Calu3 (cell line): ENCODE results near the gene LIMK2. TPM values are rescaled to one million over a fixed set of nuclear protein-coding genes. Genes with fewer than 3 reads are reported as not detected.
"Not testable (repeated sequence)": the region's sequence is repeated elsewhere in the genome, so short reads cannot be mapped to it uniquely, and the experiment has no call there.

Experiments used
- BruUV-seq: library from RNA; stranded (reverse); fragments of 400-500 nt; replicated peaks from 2 replicates; lab custom pipeline; 2021; lab: Mats Ljungman, UMichigan
- CTCF ChIA-PET: fragments of 300-600 bp; sonication (Branson Sonifier 250); formaldehyde crosslinking; loops from one replicate; lab custom pipeline; 2022; ENCODE audit warnings: antibody characterized with exemption; lab: Charles Lee
- DNase-seq: peaks from one replicate; pipeline ENCODE4 v3.0.0; 2022
- H3K27ac Mint-ChIP-seq: one replicate; pipeline ENCODE4 v1.8.0; 2022; ENCODE audit warnings: mixed read lengths; ENCODE audit not compliant: unreplicated experiment
- H3K27me3 Mint-ChIP-seq: one replicate; pipeline ENCODE4 v1.8.0; 2022; ENCODE audit warnings: mixed read lengths; ENCODE audit not compliant: unreplicated experiment
- H3K36me3 Mint-ChIP-seq: one replicate; pipeline ENCODE4 v1.8.0; 2022; ENCODE audit warnings: mild to moderate bottlenecking, moderate library complexity, mixed read lengths; ENCODE audit not compliant: insufficient read depth, unreplicated experiment
- H3K4me1 Mint-ChIP-seq: one replicate; pipeline ENCODE4 v1.8.0; 2022; ENCODE audit warnings: mild to moderate bottlenecking, low read depth, mixed read lengths; ENCODE audit not compliant: unreplicated experiment
- H3K4me3 Mint-ChIP-seq: one replicate; pipeline ENCODE4 v1.8.0; 2022; ENCODE audit warnings: mild to moderate bottlenecking, low read depth, moderate library complexity, mixed read lengths; ENCODE audit not compliant: unreplicated experiment
- H3K9me3 Mint-ChIP-seq: one replicate; pipeline ENCODE4 v1.8.0; 2022; ENCODE audit warnings: low read depth, mixed read lengths; ENCODE audit not compliant: unreplicated experiment
- intact Hi-C: fragments of 100-400 bp; cut with micrococcal nuclease; formaldehyde crosslinking; loops from one replicate; pipeline ENCODE4 v1.10.0; 2022; ENCODE audit not compliant: unreplicated experiment
- total RNA-seq: library from RNA; stranded (reverse); gene quantifications from 2 replicates; pipeline ENCODE4 v1.2.3, GENCODE V29; 2022
- TF ChIP-seq, protein P1 (sequence below): fragments of 200-600 bp; IDR thresholded peaks from one replicate; pipeline ENCODE4 v1.8.0; 2022; ENCODE audit warnings: antibody characterized with exemption; ENCODE audit not compliant: unreplicated experiment

Gene LIMK2
- total RNA-seq, 1 experiment from 2014 or later, result 59.9 TPM

DNA sequence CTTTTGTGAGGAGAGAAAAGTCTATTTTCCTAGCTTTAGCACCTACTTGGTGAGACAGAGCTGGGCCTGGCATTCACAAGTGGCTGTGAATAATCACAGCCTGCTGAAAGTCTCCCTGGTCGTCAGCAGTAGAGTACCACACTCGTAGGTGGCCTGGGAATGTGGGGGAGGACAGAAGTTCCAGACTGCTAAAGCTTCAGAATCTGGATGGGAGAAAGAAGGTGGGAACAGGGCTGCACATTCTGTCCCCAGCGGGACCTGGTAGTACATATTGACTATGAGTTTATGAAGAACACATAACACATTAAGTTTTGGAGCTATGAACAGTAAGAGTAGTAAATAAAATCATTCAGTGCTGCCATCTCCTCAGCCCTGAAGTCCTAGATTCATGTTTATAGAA, 19.0 kb upstream of the LIMK2 start:
- no peak overlapping the region for H3K27ac Mint-ChIP-seq
- no peaks in the 10 kb centered on the region for H3K4me1 Mint-ChIP-seq
- H3K36me3 Mint-ChIP-seq, result peaks cover 10% of the 10 kb centered on the region
- intact Hi-C loops, result no loop called here
- CTCF ChIA-PET, result no interaction called here
- no peak for DNase-seq
- H3K9me3 Mint-ChIP-seq, result no peaks in the 10 kb centered on the region
- no peak overlapping the region for H3K4me3 Mint-ChIP-seq
- no peaks in the 10 kb centered on the region for H3K27me3 Mint-ChIP-seq
- TF ChIP-seq, protein P1, sequence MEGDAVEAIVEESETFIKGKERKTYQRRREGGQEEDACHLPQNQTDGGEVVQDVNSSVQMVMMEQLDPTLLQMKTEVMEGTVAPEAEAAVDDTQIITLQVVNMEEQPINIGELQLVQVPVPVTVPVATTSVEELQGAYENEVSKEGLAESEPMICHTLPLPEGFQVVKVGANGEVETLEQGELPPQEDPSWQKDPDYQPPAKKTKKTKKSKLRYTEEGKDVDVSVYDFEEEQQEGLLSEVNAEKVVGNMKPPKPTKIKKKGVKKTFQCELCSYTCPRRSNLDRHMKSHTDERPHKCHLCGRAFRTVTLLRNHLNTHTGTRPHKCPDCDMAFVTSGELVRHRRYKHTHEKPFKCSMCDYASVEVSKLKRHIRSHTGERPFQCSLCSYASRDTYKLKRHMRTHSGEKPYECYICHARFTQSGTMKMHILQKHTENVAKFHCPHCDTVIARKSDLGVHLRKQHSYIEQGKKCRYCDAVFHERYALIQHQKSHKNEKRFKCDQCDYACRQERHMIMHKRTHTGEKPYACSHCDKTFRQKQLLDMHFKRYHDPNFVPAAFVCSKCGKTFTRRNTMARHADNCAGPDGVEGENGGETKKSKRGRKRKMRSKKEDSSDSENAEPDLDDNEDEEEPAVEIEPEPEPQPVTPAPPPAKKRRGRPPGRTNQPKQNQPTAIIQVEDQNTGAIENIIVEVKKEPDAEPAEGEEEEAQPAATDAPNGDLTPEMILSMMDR, result no peak
- BruUV-seq, result no TSS peak

DNA sequence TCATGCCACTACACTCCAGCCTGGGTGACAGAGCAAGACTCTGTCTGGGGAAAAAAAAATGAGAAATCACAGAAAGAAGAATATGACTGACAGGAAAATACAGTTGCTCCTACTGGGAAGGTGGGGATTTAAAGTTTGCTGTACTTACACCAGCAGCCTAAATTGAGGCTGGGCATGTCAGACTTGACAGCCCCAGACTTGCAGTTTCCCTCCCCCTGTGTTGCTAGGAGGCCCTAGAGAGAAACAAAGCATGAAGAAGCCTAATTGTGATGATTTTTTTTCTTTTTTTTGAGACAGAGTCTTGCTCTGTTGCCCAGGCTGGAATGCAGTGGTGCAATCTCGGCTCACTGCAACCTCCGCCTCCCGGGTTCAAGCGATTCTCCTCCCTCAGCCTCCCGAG, 17.4 kb upstream of the LIMK2 start:
- DNase-seq, H3K27ac Mint-ChIP-seq, BruUV-seq, H3K4me3 Mint-ChIP-seq, H3K9me3 Mint-ChIP-seq, H3K36me3 Mint-ChIP-seq, CTCF ChIA-PET, H3K27me3 Mint-ChIP-seq, intact Hi-C loops, H3K4me1 Mint-ChIP-seq: not testable (repeated sequence)

DNA sequence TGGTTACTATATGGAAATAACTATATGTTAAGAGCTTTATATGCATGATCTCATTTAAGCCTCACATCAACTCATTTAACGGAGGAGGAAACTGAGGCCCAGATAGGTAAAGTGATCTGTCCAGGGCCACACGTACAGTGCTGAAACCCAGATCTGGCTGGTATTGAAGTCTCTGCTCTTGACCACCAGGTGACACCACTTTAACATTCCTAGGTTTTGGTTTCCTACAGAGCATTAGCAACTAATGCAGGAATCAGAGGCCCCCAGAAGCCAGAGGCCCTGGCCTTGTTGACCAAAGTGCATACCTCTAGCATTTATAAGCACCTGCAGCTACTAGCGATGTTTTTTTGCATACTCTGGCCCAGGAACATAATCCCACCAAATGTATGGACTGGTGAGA, 12.9 kb upstream of the LIMK2 start:
- Mint-ChIP-seq H3K9me3 (no peaks in the 10 kb centered on the region), H3K27ac (no peak overlapping the region), H3K27me3 (no peaks in the 10 kb centered on the region), H3K4me1 (no peaks in the 10 kb centered on the region), H3K4me3 (no peak overlapping the region), H3K36me3 (peaks cover 5% of the 10 kb centered on the region)
- DNase-seq, result no peak
- no TSS peak for BruUV-seq
- TF ChIP-seq, protein P1, result no peak
- intact Hi-C loops, result no loop called here
- CTCF ChIA-PET, result interaction anchor here (0.6 kb wide), 1 partner anchor 10 kb away, joined by 4 read pairs; no protein-coding TSS in a partner anchor

DNA sequence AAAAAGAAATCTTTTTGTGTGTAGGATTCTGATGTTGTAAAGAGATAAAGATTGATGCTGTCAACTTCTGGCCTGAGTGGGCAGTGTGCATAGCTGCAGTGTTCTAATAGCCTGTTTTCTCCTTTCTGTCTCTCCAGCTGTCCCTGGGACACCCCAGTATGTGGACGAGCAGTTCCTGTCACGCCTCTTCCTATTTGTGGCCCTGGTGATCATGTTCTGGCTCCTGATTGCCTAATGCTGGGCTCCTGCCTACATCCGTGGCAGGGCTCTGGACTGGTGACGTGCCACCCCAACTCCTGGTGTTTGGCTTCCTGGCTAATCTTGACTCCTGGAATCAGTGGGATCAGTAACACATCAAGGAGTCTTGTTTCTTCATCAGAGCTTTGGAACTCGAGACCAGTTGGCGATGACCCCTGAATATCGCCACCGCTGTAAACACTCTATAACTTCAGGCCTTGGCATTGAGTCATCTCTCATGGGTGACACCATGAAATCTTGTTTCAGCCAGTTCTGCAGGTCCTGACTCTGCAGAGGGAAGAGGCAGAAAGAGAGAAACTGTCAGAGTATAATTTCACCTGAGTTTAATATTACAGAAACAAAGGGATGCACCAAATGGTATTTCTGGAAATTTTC, 7.6 kb upstream of the LIMK2 start:
- Mint-ChIP-seq H3K4me1 (peaks cover 26% of the 10 kb centered on the region), H3K36me3 (peaks cover 20% of the 10 kb centered on the region)
- BruUV-seq, H3K27me3 Mint-ChIP-seq, CTCF ChIA-PET, H3K27ac Mint-ChIP-seq, H3K4me3 Mint-ChIP-seq, DNase-seq, H3K9me3 Mint-ChIP-seq, intact Hi-C loops: not testable (repeated sequence)

DNA sequence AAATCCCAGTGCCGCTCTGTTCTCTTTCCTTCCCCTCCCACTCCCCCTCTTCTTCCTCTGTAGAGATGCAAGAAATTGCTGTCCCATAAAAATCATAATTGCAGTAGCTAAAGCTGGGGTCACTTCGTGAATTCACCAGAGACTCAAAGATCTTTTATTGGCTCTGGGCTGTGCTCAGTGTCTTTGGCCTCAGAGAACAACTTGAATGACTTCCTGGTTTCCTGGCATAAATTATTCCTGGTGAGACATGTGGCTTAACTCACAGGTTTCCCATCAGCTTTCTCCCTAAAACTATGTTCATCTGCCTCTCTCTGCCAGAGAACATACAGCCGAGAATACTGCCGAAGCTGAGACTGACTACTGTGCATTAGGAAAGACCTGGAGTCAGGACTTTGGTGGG, 7.0 kb upstream of the LIMK2 start:
- H3K27ac Mint-ChIP-seq, H3K9me3 Mint-ChIP-seq, intact Hi-C loops, H3K4me3 Mint-ChIP-seq, CTCF ChIA-PET, BruUV-seq, DNase-seq, H3K27me3 Mint-ChIP-seq: not testable (repeated sequence)
- Mint-ChIP-seq H3K36me3 (peaks cover 20% of the 10 kb centered on the region), H3K4me1 (peaks cover 28% of the 10 kb centered on the region)

DNA sequence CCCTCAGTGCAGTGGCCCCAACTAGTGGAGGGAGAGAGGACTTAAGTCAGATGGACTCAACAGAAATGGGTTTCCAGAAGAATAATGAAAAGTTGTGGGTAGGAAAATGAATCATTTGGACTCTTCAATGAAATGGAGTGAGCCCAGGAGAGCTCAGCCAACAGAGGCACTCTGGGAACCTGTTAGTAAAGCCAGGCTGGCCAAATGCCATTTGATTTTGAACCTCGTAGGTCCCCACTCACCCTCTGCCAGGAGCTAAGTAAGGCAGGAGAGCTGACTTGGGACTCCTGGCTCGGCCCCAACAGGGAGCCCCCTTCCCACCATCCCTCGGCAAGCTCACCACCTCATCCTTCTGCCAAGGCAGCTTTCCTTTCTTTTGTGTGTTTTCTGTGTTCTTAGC, 5.6 kb upstream of the LIMK2 start:
- H3K9me3 Mint-ChIP-seq, DNase-seq, H3K27me3 Mint-ChIP-seq, intact Hi-C loops, H3K4me3 Mint-ChIP-seq: not testable (repeated sequence)
- H3K27ac Mint-ChIP-seq, result peak overlapping the region; percentile 67
- TSS peak; percentile 58 for BruUV-seq
- peaks cover 40% of the 10 kb centered on the region for H3K4me1 Mint-ChIP-seq
- CTCF ChIA-PET, result interaction anchor here (0.9 kb wide), 1 partner anchor 33 kb away, joined by 3 read pairs; no protein-coding TSS in a partner anchor
- H3K36me3 Mint-ChIP-seq, result peaks cover 20% of the 10 kb centered on the region
